A673 (cell line): ENCODE data around the gene ZNF503. TPM values are rescaled to one million over a fixed set of nuclear protein-coding genes. Genes with fewer than 3 reads are reported as not detected.

ENCODE experiments used
- BruUV-seq: library from RNA; stranded (reverse); fragments of 400-500 nt; replicated peaks from 2 replicates; lab custom pipeline; 2021; lab: Mats Ljungman, UMichigan
- CTCF ChIA-PET: fragments of 300-600 bp; sonication (Branson Sonifier 250); formaldehyde crosslinking; loops from one replicate; lab custom pipeline; 2022; ENCODE audit warnings: antibody characterized with exemption; lab: Charles Lee
- POLR2A ChIA-PET: fragments of 300-600 bp; sonication (Branson Sonifier 250); formaldehyde crosslinking; loops from one replicate; lab custom pipeline; 2022; ENCODE audit warnings: antibody characterized with exemption; ENCODE audit not compliant: low non-redundant PET; lab: Charles Lee
- DNase-seq: peaks from one replicate; pipeline ENCODE4 v3.0.0-alpha.2; 2015; ENCODE audit warnings: low spot score
- H3K27ac ChIP-seq: fragments of 200-600 bp; sonication (generic); 2 replicates; pipeline ENCODE4 v1.5.1; 2016; ENCODE audit warnings: mixed run types, low read depth, mild to moderate bottlenecking, mixed read lengths, antibody characterized with exemption, low read length; ENCODE audit not compliant: poor library complexity, severe bottlenecking
- H3K27me3 ChIP-seq: fragments of 200-600 bp; sonication (generic); replicated peaks from 2 replicates; pipeline ENCODE4 v1.6.1; 2017; ENCODE audit warnings: mixed run types, low read depth, mild to moderate bottlenecking, mixed read lengths, antibody characterized with exemption, low read length; ENCODE audit not compliant: insufficient read depth, poor library complexity
- H3K36me3 ChIP-seq: fragments of 200-600 bp; sonication (generic); 2 replicates; pipeline ENCODE4 v1.6.1; 2016; ENCODE audit warnings: mixed run types, mild to moderate bottlenecking, mixed read lengths, antibody characterized with exemption, low read length; ENCODE audit not compliant: insufficient read depth, poor library complexity, severe bottlenecking
- H3K4me1 ChIP-seq: fragments of 200-600 bp; sonication (generic); 2 replicates; pipeline ENCODE4 v1.6.1; 2017; ENCODE audit warnings: mixed run types, mild to moderate bottlenecking, mixed read lengths, antibody characterized with exemption, low read length; ENCODE audit not compliant: insufficient read depth, poor library complexity, severe bottlenecking
- H3K4me3 ChIP-seq: fragments of 200-600 bp; sonication (generic); 2 replicates; pipeline ENCODE4 v1.5.1; 2016; ENCODE audit warnings: low read depth, mixed run types, mild to moderate bottlenecking, mixed read lengths, low read length; ENCODE audit not compliant: poor library complexity, severe bottlenecking
- H3K9me3 ChIP-seq: fragments of 200-600 bp; sonication (generic); 2 replicates; pipeline ENCODE4 v1.6.1; 2016; ENCODE audit warnings: mixed run types, low read depth, mild to moderate bottlenecking, mixed read lengths, antibody characterized with exemption, low read length; ENCODE audit not compliant: poor library complexity, severe bottlenecking
- CTCF ChIP-seq: fragments of 300-800, 200-600 bp; sonication (generic); conservative IDR thresholded peaks from 2 replicates; pipeline ENCODE4 v1.5.1; 2017; ENCODE audit warnings: low read depth, mild to moderate bottlenecking, antibody characterized with exemption, low read length, moderate library complexity, mixed read lengths
- EZH2 ChIP-seq: fragments of 200-600 bp; sonication (generic); IDR thresholded peaks from 2 replicates; pipeline ENCODE4 v1.6.1; 2017; ENCODE audit warnings: borderline replicate concordance, low read depth, mild to moderate bottlenecking, mixed read lengths, antibody characterized with exemption, low read length; ENCODE audit not compliant: poor library complexity, severe bottlenecking
- intact Hi-C: fragments of 100-400 bp; cut with micrococcal nuclease; formaldehyde crosslinking; loops from one replicate; pipeline ENCODE4 v1.10.0; 2022; ENCODE audit not compliant: unreplicated experiment
- total RNA-seq: library from RNA; stranded (reverse); gene quantifications from 2 replicates; pipeline ENCODE4 v1.2.3, GENCODE V29; 2021

ZNF503 gene
- total RNA-seq, 1 experiment from 2014 or later = 1.2 TPM

GRCh38 chr10:75352650-75353049, 48.9 kb downstream of the ZNF503 start:
- POLR2A ChIA-PET = no interaction called here

GRCh38 chr10:75351637-75352036, 49.9 kb downstream of the ZNF503 start:
- ChIA-PET CTCF (no interaction called here), POLR2A (no interaction called here)
- no peaks in the 10 kb centered on the region for H3K9me3 ChIP-seq
- intact Hi-C loops = no loop called here
- no peaks in the 10 kb centered on the region for H3K36me3 ChIP-seq
- BruUV-seq = no TSS peak
- TF ChIP-seq EZH2 (no peak), CTCF (no peak)
- H3K27me3 ChIP-seq = peaks cover 37% of the 10 kb centered on the region
- H3K4me1 ChIP-seq = no peaks in the 10 kb centered on the region
- no peak overlapping the region for H3K4me3 ChIP-seq
- DNase-seq = no peak
- no peak overlapping the region for H3K27ac ChIP-seq

More at GRCh38 chr10:75352650-75353049, 48.9 kb downstream of the ZNF503 start:
- intact Hi-C loops = no loop called here
- peaks cover 29% of the 10 kb centered on the region for H3K27me3 ChIP-seq
- H3K27ac ChIP-seq = no peak overlapping the region
- DNase-seq = no peak
- CTCF ChIA-PET = no interaction called here
- H3K9me3 ChIP-seq = no peaks in the 10 kb centered on the region
- H3K4me1 ChIP-seq = no peaks in the 10 kb centered on the region
- no peaks in the 10 kb centered on the region for H3K36me3 ChIP-seq
- TF ChIP-seq EZH2 (no peak), CTCF (no peak)
- BruUV-seq = no TSS peak
- H3K4me3 ChIP-seq = no peak overlapping the region

GRCh38 chr10:75350791-75351190, 50.8 kb downstream of the ZNF503 start:
- intact Hi-C loops = no loop called here

More at GRCh38 chr10:75350791-75351190, 50.8 kb downstream of the ZNF503 start:
- Histone ChIP-seq H3K27me3 (peaks cover 37% of the 10 kb centered on the region), H3K27ac (no peak overlapping the region), H3K9me3 (no peaks in the 10 kb centered on the region), H3K4me3 (no peak overlapping the region), H3K4me1 (no peaks in the 10 kb centered on the region), H3K36me3 (no peaks in the 10 kb centered on the region)
- POLR2A ChIA-PET = no interaction called here
- no peak for DNase-seq
- TF ChIP-seq EZH2 = no peak
- no peak for TF ChIP-seq CTCF
- no TSS peak for BruUV-seq
- CTCF ChIA-PET = no interaction called here

Other genes with a start within 250 kb of the ZNF503 start
- gene VDAC2, start 191.0 kb downstream of the ZNF503 start, total RNA-seq = 307 and 328 TPM in 2 replicates
- 3.4 and 3.8 TPM in 2 replicates for gene COMTD1, start 165.8 kb downstream of the ZNF503 start, total RNA-seq
- not detected in 2 replicates for gene LRMDA, start 29.9 kb upstream of the ZNF503 start, total RNA-seq